ENCODE results near the gene EDC3. TPM values are rescaled to one million over a fixed set of nuclear protein-coding genes. Genes with fewer than 3 reads are reported as not detected.

Gene EDC3
- polyA plus RNA-seq, 1 donor from 2014 or later: 12.9 TPM

DNA sequence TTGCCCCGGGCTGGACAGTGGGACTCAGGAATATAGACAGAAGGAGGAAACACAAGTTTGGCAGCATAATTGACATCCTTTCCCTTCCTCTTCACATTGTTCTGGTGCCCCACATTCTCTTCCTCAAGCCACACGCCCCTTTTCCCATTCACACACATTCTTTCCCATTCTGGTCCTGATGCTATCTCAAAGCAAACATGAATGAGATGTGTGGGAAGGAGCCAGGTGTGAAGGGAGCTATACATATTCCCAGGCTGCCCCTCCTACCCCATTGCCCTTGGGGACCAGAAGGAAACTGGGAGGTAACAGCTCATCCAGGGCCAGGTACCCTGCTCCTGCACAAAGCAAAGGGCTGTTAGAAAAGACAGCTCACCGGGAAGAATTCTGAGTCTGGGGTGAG, 103.6 kb downstream of the EDC3 start:
- no peaks in the 10 kb centered on the region for H3K36me3 ChIP-seq (ENCODE audit: insufficient read depth, low read length)
- H4K20me1 ChIP-seq (ENCODE audit: insufficient read depth): no peaks in the 10 kb centered on the region
- TF ChIP-seq MXI1 (conservative IDR thresholded peaks at IDR 0.05; ENCODE audit: poor library complexity, severe bottlenecking): no peak
- TF ChIP-seq POLR2AphosphoS5 (IDR thresholded peaks at IDR 0.05): no peak
- no peak for TF ChIP-seq TAF1 (IDR thresholded peaks at IDR 0.05; ENCODE audit: low read depth)
- TF ChIP-seq EP300 (conservative IDR thresholded peaks at IDR 0.05; ENCODE audit: poor library complexity, severe bottlenecking): no peak
- no peak for TF ChIP-seq SMC3 (conservative IDR thresholded peaks at IDR 0.05; ENCODE audit: poor library complexity)
- TF ChIP-seq EZH2 (IDR thresholded peaks at IDR 0.05; ENCODE audit: borderline replicate concordance, insufficient read depth, low read length, poor library complexity, severe bottlenecking): no peak
- no peak for TF ChIP-seq RAD21 (conservative IDR thresholded peaks at IDR 0.05)
- TF ChIP-seq, protein P1, sequence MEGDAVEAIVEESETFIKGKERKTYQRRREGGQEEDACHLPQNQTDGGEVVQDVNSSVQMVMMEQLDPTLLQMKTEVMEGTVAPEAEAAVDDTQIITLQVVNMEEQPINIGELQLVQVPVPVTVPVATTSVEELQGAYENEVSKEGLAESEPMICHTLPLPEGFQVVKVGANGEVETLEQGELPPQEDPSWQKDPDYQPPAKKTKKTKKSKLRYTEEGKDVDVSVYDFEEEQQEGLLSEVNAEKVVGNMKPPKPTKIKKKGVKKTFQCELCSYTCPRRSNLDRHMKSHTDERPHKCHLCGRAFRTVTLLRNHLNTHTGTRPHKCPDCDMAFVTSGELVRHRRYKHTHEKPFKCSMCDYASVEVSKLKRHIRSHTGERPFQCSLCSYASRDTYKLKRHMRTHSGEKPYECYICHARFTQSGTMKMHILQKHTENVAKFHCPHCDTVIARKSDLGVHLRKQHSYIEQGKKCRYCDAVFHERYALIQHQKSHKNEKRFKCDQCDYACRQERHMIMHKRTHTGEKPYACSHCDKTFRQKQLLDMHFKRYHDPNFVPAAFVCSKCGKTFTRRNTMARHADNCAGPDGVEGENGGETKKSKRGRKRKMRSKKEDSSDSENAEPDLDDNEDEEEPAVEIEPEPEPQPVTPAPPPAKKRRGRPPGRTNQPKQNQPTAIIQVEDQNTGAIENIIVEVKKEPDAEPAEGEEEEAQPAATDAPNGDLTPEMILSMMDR (IDR thresholded peaks at IDR 0.05; ENCODE audit: poor library complexity, severe bottlenecking): no peak
- TF ChIP-seq, protein P2, sequence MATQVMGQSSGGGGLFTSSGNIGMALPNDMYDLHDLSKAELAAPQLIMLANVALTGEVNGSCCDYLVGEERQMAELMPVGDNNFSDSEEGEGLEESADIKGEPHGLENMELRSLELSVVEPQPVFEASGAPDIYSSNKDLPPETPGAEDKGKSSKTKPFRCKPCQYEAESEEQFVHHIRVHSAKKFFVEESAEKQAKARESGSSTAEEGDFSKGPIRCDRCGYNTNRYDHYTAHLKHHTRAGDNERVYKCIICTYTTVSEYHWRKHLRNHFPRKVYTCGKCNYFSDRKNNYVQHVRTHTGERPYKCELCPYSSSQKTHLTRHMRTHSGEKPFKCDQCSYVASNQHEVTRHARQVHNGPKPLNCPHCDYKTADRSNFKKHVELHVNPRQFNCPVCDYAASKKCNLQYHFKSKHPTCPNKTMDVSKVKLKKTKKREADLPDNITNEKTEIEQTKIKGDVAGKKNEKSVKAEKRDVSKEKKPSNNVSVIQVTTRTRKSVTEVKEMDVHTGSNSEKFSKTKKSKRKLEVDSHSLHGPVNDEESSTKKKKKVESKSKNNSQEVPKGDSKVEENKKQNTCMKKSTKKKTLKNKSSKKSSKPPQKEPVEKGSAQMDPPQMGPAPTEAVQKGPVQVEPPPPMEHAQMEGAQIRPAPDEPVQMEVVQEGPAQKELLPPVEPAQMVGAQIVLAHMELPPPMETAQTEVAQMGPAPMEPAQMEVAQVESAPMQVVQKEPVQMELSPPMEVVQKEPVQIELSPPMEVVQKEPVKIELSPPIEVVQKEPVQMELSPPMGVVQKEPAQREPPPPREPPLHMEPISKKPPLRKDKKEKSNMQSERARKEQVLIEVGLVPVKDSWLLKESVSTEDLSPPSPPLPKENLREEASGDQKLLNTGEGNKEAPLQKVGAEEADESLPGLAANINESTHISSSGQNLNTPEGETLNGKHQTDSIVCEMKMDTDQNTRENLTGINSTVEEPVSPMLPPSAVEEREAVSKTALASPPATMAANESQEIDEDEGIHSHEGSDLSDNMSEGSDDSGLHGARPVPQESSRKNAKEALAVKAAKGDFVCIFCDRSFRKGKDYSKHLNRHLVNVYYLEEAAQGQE (IDR thresholded peaks at IDR 0.05; ENCODE audit: borderline replicate concordance): no peak
- no peaks in the 10 kb centered on the region for H3K27me3 ChIP-seq (ENCODE audit: insufficient read depth, low read depth, low read length)
- no peaks in the 10 kb centered on the region for H3F3A ChIP-seq (ENCODE audit: insufficient read depth, low read length, poor library complexity, severe bottlenecking)
- no peaks in the 10 kb centered on the region for H3K79me2 ChIP-seq (replicated peaks; ENCODE audit: insufficient read depth, low read length)
- no peak overlapping the region for H3K4me3 ChIP-seq (ENCODE audit: low read length)
- no peak overlapping the region for H2AFZ ChIP-seq (ENCODE audit: low read depth, low read length)
- H3K9ac ChIP-seq (ENCODE audit: low read length): no peak overlapping the region
- no peak overlapping the region for H3K27ac ChIP-seq (ENCODE audit: low read length)
- H3K4me2 ChIP-seq (ENCODE audit: low read length): no peak overlapping the region
- H3K9me2 ChIP-seq (ENCODE audit: insufficient read depth, low read length): no peaks in the 10 kb centered on the region
- H3K9me3 ChIP-seq (ENCODE audit: low read length): no peaks in the 10 kb centered on the region

DNA sequence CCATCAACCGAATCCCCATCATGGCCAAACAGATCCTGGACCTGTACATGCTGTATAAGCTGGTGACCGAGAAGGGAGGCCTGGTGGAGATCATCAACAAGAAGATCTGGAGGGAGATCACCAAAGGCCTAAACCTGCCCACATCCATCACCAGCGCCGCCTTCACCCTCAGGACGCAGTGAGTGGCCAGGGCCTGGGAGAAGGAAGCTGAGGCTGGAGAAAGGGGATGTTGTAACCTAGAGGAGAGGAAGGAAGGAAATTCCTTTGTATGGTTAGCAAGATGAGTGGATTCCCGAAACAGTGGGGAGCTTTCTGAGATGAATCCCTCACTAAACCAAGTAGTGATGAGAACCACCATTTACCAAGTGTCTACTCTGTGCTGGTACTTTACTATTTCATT, 106.0 kb downstream of the EDC3 start:
- H3K27me3 ChIP-seq (ENCODE audit: insufficient read depth, low read depth, low read length): no peaks in the 10 kb centered on the region
- no peaks in the 10 kb centered on the region for H3K9me2 ChIP-seq (ENCODE audit: insufficient read depth, low read length)
- no peak overlapping the region for H3K27ac ChIP-seq (ENCODE audit: low read length)
- H3K4me2 ChIP-seq (ENCODE audit: low read length): no peak overlapping the region
- H3K4me3 ChIP-seq (ENCODE audit: low read length): no peak overlapping the region
- H3K79me2 ChIP-seq (replicated peaks; ENCODE audit: insufficient read depth, low read length): no peaks in the 10 kb centered on the region
- no peaks in the 10 kb centered on the region for H3F3A ChIP-seq (ENCODE audit: insufficient read depth, low read length, poor library complexity, severe bottlenecking)
- H3K9me3 ChIP-seq (ENCODE audit: low read length): no peaks in the 10 kb centered on the region
- H3K9ac ChIP-seq (ENCODE audit: low read length): no peak overlapping the region
- TF ChIP-seq RAD21 (conservative IDR thresholded peaks at IDR 0.05) (no peak), EZH2 (IDR thresholded peaks at IDR 0.05; ENCODE audit: borderline replicate concordance, insufficient read depth, low read length, poor library complexity, severe bottlenecking) (no peak), SMC3 (conservative IDR thresholded peaks at IDR 0.05; ENCODE audit: poor library complexity) (no peak), TAF1 (IDR thresholded peaks at IDR 0.05; ENCODE audit: low read depth) (no peak)
- TF ChIP-seq, protein P1 (IDR thresholded peaks at IDR 0.05; ENCODE audit: poor library complexity, severe bottlenecking): no peak
- H2AFZ ChIP-seq (ENCODE audit: low read depth, low read length): no peak overlapping the region
- H4K20me1 ChIP-seq (ENCODE audit: insufficient read depth): no peaks in the 10 kb centered on the region
- no peaks in the 10 kb centered on the region for H3K36me3 ChIP-seq (ENCODE audit: insufficient read depth, low read length)

Data from neural cell (in vitro differentiated cells).